Stimulated activated CD4-positive, alpha-beta T cell treated with anti-CD3 and anti-CD28 coated beads, Interleukin-15, amount 100 ng/mL, for 48 hours (primary cell): ENCODE measurements around the gene TMEM236.
"Not testable (repeated sequence)": the region's sequence is repeated elsewhere in the genome, so short reads cannot be mapped to it uniquely, and the experiment has no call there.

Experiments used
- DNase-seq, 2 donors: peaks; one replicate each; pipeline ENCODE4 v3.0.0-alpha.2; 2020; ENCODE audit warnings: low read depth in 2 of 2

Gene TMEM236

DNA sequence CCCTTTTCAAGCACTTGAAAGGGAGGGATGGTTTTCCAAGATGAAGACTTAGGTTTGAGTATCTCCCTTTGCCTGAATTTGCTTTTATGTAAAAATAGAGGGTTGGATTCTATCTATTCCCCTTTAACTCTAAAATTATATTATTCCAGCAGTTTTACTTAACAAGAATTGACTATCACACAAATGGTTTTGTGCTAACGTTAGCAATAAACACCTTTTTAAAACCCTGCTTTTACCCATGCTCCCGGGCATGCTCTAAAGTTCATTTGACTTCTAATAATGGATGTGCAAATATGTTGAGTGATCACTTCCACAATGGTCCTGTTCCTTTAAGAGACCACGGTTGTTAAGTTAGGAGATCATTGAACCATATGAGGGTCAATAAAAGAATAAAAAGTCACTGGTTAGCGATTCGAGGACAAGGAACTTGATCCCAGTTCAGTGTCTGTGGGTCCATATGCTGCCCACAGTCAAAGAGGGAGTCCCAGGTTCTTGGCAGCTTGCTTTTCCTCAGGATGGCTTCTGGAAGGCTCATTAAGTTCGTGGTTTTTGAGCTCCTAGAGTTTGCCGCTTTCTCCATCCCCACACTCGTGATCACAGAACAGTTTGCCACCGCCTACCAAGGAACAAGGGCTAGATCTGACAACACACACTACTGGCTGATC lies at the start of gene TMEM236:
Gene TMEM236 (plus strand): TSS at position 421 of the 665 bp plus-strand sequence. CDS start 95 bp downstream, at position 516.
- DNase-seq, result no peak

- DNase-seq, result no peak
Observed at GRCh38 chr10:17703706-17704105, 48.3 kb upstream of the TMEM236 start.

- no peak for DNase-seq
Observed at GRCh38 chr10:17708821-17709220, 43.2 kb upstream of the TMEM236 start.

DNA sequence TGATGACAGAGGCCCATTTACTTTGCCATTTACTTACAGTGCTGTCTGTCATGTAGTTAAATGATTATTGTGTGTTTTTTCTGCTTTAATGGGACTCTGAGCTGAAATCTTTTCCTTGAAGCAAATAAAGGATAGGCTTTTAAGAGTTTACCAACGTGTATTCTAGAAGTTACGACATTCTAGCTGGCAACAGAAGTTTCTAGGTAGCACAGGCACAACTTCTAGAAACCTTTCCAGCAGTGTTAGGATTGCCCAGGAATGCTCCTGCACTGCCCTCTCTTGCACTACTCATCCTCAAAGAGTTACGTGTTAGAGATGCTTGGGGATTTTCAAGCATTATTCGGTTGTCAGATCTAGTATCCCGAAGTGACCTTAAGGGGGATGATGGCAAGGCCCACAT lies 42.5 kb upstream of the TMEM236 start:
- DNase-seq, result no peak

DNA sequence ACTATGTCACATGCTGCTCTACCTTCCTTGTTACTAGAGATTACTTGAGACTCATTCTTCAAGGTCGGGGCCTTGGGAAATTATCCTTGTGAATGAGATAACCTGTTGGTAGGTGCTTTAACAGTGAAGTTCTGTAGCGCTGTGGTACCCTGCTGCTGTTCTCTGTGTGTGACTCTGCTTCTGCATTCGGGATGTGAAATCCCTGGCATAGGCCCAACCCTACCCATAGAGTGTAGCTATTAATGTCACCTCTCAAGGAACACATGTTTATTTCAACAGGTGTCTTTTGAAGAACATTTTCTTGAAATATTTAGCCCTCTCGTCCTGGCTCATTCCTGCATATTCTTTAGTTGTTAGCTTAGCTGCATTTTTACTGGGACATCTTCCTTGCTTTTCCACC lies 41.8 kb upstream of the TMEM236 start:
- DNase-seq, result no peak

DNA sequence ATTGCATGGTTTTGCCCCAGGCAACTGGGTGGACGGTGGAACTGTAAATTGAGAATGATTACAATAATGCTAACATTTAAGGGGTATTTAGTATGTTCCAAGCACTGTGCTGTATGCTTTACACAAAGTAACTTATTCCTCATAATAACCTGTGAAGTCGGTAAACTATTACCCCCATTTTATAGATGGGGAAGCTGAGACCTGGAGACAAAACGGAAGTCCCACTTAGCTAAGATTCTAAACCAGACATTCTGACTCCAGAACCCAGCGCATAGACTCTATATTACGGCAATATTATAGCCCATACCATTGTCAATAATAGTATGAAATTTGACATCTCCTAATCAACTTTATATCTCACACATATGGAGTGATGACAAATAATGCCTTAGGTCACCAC lies 39.9 kb upstream of the TMEM236 start:
- no peak for DNase-seq

DNA sequence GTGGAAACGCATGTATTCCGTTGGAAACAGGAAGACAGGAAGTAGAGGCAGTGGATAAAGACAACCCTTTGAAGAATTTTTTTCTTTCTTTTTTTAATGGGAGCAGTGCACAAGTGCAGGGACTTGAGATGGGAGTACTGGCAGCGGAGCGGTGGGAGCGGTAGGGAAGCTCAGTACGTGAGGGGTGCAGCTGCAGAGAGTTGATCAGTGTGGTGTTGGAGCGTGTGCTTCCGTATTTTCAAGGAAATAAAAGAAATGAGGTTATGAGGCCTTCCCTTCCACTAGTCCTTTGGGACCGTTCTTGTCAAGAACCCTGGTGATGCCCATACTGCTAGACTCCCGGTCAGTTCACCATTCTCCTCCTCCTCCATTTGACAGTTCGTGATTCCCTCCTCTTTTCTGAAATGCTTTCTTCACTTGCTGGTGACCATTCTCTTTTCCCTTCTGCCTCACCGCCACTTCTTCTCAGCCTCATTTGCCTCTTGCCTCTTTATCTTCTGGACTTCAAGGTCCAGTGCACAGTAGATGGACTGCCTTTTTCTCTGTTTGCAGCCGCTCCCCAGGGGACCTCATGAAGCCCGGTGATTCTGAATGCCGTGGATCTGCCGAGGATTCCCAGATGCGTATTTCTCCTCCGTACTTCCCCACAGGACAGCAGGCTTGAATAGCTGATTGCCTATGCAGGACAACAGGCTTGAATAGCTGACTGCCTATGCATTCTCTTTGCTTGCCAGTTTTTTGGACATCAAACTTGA lies 39.1 kb upstream of the TMEM236 start:
- no peak for DNase-seq

DNA sequence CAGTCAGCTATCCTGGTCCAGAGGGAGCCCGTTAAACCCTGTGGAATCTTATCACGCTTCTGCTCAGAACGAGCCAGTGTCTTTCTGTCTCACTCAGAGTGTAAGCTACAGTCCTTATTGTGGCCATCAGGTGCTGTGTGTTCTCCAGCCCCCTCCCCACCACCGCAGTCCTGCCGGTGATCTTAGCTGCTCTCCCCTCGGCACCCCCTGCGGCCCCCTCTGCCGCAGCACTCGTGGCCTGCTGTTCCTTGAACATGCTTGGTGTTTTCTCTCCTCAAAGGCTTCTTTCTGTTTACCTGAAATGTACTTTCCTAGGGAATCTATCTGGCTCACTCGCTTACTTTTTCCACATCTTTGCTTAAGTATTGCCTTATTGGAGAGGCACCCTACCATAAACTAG lies 38.2 kb upstream of the TMEM236 start:
- no peak for DNase-seq

GRCh38 chr10:17716161-17716560 lies 35.8 kb upstream of the TMEM236 start:
- no peak for DNase-seq

- not testable (repeated sequence) for DNase-seq
Observed at GRCh38 chr10:17722317-17723014, 29.5 kb upstream of the TMEM236 start.

GRCh38 chr10:17725703-17726102 lies 26.3 kb upstream of the TMEM236 start:
- no peak for DNase-seq

DNA sequence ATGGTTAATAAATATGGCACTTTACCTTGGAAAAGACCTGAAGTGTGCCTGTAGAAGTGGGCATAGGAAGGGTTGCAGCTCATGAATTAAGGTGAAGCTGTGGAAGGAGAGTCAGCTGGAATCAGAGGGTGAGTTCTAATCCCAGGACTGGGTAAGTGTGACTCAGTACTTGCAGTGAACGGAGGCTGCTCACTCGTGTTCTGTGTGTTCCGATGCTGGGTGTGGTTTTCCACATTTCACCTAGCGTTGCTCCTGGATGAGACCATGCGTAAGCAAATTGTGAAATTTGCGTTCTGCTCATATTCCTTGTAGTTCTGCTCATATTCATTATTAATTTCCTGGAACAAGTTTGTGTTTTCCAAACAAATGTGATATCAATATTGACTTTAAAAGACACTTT lies 22.4 kb upstream of the TMEM236 start:
- DNase-seq, result no peak

- no peak for DNase-seq
Observed at GRCh38 chr10:17730667-17731066, 21.3 kb upstream of the TMEM236 start.

- no peak for DNase-seq
Observed at GRCh38 chr10:17731331-17732020, 20.5 kb upstream of the TMEM236 start.

- DNase-seq, result no peak
Observed at GRCh38 chr10:17733620-17734019, 18.4 kb upstream of the TMEM236 start.

DNA sequence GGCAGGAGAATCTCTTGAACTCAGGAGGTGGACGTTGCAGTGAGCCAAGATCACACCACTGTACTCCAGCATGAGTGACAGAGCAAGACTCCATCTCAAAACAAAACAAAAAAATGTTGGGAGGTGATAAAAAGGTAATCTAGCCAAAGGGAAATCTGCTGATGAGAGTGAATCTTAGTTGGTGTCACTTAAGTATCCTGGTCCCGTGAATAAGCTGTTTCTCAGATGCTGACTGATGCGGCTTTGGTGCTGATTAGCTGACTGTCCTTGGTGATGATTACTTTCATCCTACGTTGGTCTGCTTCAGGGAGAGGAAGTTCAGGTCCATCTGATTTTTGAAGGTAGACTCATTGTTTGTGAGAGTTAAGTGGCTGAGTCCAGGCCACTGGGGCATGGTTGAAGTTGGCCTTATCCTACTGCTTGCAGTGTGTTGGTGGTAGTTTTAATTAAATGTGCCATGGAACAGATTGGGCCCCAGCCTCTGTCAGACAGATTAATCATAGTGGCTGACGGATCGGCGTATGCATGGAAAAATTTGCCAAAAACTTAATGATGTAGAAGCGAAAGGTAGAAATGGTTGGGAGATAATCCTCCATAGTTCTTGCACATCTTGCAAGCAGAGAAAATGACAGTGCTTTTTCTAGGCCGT lies 17.4 kb upstream of the TMEM236 start:
- DNase-seq, result no peak

DNA sequence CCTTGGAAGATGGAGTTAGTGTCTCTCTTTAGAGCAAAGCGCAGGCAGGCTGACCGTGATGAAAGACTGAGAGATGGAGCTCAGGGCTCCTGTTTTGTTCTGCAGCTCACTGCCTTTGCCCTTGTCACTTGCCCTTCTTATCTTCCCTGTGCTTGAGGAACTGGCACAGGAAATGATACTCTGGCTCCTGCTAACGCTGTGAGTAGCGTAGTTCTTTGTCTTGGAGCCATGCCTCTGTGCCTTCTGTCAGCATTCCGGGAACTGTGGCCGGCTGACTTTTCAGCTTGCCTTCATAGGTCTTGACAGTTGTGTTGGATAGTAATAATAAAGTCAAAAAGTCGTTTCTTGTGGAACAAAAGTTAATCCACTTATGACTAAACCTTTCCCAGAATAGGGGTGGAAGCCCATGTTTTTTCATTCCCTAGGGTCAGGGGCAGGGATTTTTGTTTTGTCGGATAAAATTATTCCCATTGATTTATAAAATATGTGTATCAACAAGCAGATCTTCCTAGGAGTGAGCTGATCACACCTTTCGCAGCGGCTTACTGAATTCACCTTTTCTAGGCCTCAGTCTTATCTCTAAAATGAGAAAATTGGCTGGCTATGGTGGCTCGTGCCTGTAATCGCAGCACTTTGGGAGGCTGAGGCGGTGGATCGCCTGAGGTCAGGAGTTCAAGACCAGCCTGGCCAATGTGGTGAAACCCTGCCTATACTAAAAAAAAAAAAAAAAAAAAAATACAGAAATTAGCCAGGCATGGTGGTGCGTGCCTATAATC lies 16.6 kb upstream of the TMEM236 start:
- DNase-seq, result no peak

- no peak for DNase-seq
Observed at GRCh38 chr10:17736223-17736622, 15.8 kb upstream of the TMEM236 start.

DNA sequence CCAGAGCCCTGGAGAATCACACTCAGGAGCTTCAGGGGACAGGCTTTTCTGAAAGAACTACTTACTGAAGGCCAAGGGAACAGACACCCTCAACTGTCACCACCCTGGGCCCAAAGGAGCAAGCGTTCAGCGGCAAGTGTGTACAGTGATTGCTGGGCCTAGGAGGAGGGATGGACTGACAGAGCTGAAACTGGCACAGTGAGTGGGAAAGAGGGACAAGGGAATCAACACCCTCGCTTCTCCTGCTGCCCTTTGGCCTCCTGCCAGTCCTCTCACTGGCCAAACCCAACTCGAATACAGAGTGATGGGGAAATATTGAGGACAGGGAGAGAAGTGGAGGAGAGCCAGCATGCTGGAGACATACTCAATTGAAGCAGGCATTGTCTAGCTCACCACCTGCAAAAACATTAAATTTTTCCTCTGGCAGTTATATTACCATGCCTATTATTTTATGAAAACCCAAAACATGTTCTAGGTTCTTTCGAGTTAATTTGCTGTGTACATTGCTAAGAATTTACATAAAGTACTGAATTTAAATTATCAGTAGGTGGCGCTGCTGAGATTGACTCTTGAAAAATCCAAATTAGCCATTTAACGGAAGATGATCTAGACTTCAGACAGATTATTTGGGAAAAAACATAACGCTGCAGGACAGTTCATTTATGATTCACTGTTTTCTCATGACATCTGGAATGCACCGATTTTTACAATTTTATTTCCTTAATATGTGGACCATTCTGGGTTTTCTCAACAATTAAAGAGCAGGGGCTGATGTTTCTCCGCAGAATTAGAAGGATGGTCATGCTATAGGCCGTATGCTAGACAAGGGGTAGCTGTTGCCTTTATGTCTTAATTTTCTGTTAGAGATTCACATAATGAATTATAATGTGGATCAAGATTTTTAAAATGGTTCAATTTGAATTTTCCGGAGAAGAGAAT lies 14.7 kb upstream of the TMEM236 start:
- no peak for DNase-seq

- DNase-seq, result no peak
Observed at GRCh38 chr10:17740668-17741067, 11.3 kb upstream of the TMEM236 start.
